SW480 (cell line): ENCODE measurements around the gene NRN1L.

ENCODE experiments used
- DNase-seq: peaks from one replicate; pipeline ENCODE4 v3.0.0-alpha.2; 2016; ENCODE audit warnings: low spot score

The NRN1L gene

DNA sequence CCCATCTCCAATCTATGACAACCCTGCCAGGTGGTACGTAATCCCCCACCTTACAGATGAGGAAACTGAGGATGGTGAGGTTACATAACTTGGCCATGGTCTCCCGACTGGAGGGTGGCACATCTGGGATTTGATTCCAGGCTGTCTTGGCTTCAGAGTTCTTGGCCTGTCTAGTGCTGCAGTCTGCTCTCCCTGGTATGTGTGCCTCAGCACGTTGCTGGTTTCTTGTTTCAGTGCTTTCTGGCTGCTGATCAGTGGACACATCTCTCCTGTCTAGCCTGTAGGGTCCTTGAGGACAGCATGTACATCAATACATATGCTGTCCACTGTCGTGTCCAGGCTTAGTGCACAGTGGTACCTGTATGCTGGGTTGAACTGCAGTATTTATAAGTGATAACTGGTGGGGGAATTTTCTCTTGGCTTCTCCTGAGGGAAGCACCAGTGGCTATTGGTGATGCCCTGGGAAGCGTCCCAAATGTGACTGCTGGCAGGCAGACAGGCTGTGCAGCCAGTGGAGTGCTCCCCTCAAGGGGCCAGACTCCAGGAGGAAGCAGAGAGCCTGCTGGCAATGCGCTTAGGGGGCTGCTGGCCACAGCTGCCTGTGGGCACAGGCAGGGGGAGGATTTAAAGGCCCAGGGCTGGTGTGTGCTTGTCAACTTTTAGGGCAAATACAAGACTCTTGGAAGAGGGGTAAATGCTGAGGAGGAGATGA, 32.6 kb downstream of the NRN1L start:
- DNase-seq: no peak

DNA sequence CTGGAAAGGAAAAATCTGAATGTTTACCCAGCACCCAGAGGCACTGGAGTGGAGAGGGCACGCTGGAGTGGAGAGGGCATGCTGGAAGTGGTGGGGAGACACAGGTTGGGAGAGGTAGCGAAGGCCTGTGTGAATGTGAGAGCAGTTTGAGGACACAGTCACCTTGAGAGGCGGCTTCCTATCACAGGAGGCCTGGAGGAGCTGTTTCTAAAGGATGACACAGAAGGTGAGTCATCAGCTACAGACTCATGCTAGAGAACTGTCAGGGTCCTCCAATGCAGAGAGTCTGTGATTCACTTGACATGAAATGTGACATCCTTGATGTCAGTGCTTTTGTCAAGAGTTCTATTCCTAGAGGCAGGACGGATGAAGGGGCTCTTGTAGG, 33.2 kb downstream of the NRN1L start:
- peak; percentile 51 for DNase-seq

DNA sequence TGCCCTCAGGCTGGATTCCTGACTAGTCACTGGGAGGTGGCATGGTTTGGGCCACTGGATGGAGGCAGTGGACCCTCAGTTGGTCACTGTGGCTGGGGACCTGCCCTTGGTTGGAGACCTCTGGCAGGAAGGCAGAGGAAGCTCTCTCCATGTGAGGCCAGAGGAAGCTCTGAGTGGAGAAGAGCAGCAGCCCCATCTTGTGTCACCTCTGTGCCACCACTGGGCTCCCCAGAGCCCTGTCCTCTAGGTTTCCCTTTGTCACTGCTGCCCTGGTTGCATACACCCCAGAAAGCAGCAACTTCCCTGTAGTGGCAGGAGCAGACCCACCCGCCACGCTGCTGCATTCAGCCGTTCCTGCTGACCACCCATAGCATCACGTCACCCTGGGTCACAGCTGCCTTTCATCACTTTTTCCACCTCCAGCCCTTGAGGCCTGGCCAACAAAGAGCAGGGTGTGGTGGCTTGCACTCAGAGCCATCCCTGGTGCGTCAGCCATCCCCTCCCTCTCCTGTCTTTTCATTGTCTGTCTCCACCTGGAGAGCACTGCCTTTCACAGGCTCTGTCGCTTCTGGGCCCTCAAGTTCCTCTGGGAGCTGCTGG, 35.0 kb downstream of the NRN1L start:
- no peak for DNase-seq

DNA sequence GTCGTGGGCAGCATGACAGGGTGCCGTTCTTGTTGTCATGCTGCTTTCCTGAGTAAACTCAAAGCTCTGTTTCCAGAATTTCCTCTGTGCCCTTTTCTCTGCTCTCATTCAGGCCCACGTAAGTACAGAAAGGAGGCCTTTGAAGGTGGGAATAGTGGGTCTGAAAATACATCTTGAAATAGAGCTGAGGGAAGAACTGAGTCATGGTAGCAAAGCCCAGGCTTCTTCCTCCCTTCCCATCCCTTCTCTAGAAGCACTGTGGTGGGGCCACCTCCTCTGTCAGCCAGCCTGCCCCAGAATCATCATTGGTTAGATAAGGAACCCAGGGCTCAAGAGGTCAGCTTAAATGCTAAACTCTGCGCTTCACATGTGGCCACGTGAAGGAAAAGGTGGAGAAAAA, 37.5 kb downstream of the NRN1L start:
- DNase-seq: no peak

DNA sequence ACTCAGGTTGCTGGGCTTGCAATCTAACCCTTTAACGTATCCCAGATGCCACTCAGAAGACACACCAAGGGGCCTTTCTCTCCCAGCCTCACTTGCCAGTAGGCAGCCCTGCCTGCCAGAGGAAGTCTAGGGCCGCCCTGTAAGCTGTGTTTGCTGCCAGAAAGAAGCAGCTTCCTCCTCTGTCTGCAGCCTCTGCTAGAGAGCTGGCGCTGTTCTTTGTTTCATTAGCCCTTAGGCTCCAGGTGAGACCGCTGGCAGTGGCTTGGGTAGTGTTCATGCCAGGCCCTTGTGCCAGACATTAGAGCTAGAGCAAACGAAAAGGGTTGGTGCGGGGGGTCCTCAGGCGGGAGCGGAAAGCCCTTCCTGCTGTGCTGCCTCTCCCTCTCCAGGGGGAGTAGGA, 38.1 kb downstream of the NRN1L start:
- DNase-seq: no peak

DNA sequence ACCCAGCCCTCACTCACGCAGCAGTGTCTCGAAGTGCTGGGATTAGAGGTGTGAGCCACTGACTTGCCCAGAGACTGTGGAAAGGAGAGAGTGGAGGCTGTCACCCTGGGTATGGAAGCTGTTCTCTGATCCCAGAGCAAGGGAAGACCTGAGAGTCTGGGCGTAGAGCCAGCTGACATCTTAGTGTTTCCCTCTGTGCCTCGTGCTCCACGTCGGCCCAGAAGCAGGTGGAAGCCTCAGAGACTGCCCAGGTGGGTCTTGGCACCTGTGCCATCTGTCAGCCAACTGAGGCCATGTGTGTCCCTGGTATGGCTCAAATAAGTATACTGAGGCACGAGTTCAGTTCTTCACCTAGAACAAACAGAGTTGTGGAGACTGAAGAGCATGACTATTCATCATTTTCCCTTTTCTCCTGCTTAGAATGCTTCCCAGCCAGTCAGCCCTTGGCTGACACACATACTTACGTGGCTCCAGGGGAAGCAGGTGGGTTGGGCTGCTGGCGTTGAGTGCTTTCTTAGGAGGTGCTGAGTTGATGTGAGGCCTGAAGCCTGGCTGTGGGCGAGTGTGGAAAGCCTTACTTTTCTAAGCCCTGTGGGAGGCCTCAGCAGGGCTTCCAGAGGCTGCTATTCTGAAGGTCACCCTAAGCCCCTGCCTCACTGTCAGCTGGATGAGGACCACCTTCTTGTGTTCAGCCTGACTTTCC, 38.9 kb downstream of the NRN1L start:
- DNase-seq: no peak

DNA sequence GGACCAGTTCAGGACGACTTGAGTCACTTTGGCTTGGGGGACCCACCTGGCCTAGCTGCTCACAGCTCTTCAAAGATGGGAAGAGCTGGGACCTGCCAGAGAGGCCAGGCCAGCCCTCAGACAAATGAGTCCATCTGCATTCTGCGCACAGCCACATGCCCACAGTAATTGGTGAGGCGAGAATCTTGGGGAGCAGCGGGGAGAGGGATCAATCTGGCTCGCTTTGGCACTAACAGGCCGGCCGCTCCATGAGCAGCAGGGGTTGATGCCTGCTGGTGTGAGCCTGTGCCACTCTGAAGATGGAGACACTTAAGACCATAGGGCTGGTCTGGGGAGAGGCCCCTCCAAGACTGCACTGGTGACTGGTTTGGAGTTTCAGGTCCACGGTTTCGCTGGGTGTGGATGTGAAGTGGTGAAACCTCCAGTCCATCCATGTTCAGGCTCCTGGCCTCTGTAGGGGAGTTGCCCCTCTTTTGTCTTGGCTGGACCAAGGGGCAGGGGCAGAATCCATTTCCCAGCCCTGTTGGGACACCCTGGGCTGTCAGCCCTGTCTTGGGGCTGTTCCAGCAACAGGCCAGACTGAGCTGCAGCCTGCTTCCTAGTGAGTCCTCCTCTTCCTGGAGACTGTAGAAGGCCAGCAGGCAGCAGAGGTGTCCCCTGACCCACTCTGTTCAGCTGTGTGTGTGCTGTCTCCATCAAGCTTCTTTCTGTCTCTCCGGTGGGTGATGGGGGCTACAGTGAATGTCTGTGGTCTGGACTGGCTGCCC, 39.6 kb downstream of the NRN1L start:
- DNase-seq: no peak

DNA sequence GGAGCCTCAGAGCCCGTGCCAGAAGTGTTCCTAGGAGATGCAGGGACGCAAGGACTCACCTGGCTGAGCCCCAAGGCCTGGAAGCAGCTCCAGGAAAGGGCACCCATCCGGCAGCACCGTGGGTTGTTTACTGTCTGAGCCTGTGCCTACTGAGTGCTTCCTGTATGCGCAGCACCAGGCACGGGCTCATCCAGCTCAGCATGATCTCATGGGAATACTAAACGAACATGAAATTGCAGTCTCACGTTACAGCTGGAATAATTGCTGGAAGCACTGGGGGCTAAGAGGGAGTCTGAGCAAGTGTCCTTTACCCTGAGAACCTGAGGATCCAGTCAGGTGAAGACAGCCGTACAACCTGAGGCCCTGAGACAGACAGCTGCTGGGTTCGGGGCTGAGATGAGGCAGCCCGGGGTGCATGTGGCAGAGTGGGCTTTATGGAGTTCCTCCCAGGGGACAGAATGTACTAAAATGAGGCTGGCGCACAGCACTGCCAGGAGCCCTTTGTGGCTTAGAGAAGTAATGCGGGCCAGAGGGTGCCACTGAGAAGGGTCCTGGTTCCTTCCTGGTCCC, 41.6 kb downstream of the NRN1L start:
- no peak for DNase-seq

DNA sequence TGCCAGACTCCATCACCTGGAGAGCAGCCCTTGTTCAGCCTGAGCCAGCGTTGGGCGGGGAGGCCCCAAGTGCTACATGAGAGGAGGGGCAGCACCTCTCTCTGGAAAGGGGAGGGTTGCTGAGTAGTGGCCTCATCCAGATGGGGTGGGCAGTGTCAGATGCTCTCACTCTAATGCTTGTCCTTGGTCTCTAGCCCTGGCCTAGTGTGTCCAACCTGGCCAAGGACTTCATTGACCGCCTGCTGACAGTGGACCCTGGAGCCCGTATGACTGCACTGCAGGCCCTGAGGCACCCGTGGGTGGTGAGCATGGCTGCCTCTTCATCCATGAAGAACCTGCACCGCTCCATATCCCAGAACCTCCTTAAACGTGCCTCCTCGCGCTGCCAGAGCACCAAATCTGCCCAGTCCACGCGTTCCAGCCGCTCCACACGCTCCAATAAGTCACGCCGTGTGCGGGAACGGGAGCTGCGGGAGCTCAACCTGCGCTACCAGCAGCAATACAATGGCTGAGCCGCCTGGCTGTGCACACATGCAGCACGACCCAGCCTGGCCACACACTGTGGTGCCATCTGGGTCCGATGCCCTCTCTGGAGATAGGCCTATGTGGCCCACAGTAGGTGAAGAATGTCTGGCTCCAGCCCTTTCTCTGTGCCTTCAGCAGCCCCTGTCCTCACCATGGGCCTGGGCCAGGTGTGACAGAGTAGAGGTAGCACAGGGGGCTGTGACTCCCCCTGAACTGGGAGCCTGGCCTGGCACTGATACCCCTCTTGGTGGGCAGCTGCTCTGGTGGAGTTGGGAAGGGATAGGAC, 42.7 kb downstream of the NRN1L start:
- no peak for DNase-seq

DNA sequence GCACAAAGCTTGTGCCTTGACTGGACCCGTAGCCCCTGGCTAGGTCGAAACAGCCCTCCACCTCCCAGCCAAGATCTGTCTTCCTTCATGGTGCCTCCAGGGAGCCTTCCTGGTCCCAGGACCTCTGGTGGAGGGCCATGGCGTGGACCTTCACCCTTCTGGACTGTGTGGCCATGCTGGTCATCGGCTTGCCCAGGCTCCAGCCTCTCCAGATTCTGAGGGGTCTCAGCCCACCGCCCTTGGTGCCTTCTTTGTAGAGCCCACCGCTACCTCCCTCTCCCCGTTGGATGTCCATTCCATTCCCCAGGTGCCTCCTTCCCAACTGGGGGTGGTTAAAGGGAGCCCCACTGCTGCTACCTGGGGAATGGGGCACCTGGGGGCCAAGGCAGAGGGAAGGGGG, 43.5 kb downstream of the NRN1L start:
- DNase-seq: no peak

DNA sequence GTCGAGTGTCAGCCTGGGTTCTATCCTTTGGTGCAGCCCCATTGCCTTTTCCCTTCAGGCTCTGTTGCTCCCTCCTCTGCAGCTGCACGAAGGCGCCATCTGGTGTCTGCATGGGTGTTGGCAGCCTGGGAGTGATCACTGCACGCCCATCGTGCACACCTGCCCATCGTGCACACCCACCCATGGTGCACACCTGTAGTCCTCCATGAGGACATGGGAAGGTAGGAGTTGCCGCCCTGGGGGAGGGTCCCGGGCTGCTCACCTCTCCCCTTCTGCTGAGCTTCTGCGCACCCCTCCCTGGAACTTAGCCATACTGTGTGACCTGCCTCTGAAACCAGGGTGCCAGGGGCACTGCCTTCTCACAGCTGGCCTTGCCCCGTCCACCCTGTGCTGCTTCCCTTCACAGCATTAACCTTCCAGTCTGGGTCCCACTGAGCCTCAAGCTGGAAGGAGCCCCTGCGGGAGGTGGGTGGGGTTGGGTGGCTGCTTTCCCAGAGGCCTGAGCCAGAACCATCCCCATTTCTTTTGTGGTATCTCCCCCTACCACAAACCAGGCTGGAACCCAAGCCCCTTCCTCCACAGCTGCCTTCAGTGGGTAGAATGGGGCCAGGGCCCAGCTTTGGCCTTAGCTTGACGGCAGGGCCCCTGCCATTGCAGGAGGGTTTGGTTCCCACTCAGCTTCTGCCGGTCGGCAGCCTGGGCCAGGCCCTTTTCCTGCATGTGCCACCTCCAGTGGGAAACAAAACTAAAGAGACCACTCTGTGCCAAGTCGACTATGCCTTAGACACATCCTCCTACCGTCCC, 44.1 kb downstream of the NRN1L start:
- peak; percentile 53 for DNase-seq

DNA sequence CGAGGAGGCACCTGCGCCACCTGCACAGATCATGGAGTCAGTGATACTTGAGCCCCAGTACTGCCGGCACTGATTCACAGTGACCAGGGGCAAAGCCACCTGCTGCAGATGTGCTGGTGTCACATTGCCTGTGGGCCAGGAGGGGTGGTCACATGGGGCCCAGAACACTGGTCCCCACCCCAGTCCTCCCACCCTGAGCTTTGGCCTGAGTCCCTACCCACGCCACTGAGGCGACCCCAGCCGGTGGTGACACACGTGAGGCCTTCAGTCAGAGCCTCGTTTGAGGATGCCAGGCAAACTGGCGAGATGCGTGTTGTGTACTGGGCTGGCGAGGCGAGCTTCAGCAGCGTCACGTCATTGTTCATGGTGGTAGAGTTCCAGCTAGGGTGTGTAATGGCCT, 45.5 kb downstream of the NRN1L start:
- DNase-seq: no peak

DNA sequence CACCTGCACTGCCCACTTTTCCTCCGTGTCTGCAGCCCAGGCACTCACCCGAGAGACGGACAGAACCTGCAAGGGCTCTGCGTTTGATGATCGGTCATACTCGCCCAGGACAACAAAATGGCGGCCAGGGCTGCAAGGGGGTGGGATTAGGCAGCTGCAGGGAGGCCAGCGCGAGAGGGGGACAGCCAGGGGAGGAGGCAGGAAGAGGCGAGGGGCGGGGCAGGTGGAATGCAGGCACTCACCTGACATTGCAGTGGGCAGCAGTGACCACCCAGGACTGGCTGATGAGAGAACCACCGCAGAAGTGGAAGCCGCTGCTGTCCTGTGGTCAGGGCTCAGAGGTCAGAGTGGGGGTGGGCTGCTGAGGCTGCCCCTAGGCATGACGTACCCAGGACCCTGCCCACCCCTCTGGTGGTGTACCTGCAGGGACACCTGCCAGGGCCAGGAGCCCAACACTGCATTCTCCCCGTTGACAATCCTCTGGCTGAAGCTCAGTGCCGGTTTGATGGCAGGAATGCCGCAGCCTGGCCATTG, 46.1 kb downstream of the NRN1L start:
- DNase-seq: no peak

DNA sequence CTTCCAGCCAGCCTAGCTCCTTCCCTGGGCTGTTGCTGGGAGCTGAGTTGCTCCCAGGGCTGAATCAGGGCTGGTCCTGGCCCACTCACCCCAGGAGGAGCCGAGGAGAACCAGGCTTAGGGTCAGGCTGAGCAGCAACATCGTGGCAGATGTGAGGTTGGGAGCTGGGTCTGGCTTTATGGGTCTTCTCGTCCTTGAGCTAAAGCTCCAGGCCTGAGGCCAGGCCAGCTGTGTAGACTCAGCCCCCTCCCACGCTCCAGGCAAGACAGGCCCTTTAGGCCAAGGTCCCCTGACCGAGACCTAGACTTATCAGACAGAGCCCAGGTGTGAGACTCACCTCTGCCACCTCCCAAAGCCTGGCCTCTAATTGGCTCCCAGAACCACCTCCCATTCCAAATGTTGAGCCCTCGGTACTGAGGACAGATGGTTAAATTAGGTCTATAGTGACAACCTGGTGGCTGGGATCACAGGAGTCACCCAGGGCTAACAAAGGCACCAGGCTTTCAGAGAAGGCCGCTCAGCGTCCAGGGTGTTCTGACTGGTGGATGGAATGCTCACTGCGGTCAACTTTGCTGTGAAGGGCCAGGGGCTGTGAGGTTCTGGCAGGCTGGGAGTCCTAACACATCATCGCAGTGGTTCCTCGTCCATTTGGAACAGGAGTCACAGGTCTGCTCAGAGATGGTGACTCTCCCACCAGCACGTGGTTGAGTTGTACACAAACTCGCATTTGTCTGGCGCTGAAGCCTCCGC, 47.2 kb downstream of the NRN1L start, which contains the start of gene CTRL:
Gene CTRL, minus strand, starts transcription at position 151 of the 750 bp plus-strand sequence. Its CDS starts 10 bp downstream, at position 141.
- DNase-seq: no peak

DNA sequence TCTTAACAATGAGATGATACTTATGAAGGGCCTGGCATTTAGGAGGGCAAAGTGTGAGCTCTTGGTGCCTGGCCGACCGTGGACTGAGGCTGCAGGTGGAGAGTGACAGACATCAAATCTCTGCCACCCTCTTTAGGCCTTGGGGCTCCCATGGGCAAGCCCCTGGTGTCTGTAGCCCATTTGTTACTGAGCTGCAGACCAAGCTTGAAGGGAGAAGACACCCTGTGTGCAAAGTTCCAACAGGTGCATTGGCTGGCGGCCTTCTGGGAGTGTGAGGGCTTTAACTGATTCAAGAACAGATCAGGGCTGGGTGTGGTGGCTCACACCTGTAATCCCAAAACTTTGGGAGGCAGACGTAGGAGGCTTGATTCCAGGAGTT, 47.8 kb downstream of the NRN1L start:
- no peak for DNase-seq

DNA sequence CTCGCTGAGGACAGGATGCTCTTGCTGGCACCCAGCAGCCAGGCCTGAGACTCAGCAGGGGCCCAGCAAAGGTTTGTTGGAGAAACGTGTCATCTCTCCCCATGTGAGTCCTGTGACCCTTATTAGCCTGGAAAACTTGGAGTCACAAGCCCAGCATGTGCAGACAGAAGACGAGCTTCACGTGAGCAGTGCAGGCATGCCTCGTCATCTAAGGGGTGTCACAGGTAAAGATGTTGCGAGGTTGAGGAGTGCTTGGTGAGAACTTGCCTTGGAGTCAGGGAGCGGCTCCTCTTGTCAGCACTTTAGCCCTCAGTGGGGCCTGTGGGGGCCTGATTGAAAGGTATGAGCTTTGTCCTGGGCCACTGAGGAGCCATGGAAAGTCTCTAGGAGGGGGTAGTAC, 49.1 kb downstream of the NRN1L start:
- no peak for DNase-seq

DNA sequence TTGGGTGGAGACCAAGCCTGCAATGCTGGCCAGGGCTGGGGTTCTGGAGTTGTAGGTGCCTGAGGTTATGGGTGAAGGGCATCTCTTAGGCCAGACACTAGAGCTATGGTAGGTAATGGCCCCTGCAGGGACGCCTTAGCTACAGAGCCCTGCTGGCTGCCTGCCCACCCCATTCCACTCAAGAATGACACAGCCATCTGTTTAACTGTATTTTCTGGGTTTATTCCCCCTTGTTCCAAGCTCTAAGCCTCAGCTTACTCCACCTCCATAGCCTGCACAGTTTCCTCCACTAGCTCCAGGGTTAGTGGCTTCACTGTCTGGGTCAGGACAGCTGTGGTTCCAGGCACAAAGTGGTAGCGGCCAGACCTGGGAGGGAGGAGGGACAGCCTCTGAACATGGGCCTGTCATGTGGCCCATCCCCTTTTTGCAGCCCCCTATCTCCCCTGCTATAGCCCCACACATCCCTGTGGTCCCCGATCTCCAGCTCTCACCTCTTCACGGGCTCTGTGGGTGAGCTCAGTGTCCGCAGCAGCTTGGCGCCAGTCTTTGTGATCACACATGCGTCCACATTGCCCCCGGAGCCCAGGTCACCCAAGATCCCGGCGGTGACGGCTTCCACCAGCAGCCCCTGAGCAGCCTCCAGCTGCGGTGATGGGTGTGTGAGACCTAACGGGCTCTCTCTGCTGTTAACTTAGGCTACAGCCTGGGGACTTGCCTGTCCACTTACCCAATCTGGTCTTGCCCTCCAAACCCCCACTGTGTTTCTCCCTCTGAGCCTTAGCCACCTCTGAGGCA, 49.8 kb downstream of the NRN1L start:
- DNase-seq: no peak

DNA sequence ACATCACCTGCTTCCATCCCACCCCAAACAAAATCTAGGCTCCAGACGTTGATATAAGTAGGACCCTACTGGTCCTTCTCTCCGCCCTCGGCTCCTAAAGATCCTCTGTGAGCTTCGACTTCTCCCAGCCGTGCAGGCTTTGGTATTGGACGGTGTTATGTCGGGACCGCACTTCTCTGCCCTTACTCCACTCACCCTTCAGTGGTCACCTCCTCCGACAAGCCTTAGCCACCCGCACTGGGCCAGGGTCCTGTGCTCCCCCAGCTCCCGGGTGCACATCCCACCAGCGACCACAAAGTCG, 50.4 kb downstream of the NRN1L start:
- DNase-seq: no peak
